ENCODE results near the gene TBC1D10A. TPM values are rescaled to one million over a fixed set of nuclear protein-coding genes. Genes with fewer than 3 reads are reported as not detected.

Gene TBC1D10A
- total RNA-seq, 2 donors from 2014 or later = 20.5 to 20.7 TPM

- DNase-seq (ENCODE audit: low spot score) = peak; percentile 91
- intact Hi-C loops (cut with DNase I) = loop anchor here (2.0 kb wide), 1 partner anchor 124 kb away; the partner anchor contains the start of gene RNF215 (in 2 of the 2)
Measured at GRCh38 chr22:30262917-30263741, 63.6 kb downstream of the TBC1D10A start.

DNA sequence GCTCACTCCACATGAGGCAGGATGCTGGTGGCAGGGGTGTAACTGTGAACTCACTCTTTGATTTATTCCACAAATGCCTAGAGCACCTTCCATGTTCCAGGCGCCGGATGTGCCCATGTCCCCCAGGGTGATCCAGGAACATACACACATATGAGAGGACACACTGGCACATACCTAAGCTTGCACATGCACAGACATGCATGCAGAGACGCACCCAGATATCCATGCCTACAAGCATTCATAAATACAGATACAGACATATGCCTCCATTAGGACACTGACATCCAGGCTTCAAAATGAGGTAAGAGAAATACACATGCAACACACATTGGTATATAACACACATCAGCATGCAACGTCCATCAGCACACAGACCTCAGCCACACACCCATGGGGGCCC is 64.6 kb downstream of the TBC1D10A start:
- no peak for DNase-seq (ENCODE audit: low spot score)
- intact Hi-C loops (cut with DNase I) = loop anchor here (2.0 kb wide), 1 partner anchor 125 kb away; the partner anchor contains the start of gene RNF215 (in 2 of the 2)

DNA sequence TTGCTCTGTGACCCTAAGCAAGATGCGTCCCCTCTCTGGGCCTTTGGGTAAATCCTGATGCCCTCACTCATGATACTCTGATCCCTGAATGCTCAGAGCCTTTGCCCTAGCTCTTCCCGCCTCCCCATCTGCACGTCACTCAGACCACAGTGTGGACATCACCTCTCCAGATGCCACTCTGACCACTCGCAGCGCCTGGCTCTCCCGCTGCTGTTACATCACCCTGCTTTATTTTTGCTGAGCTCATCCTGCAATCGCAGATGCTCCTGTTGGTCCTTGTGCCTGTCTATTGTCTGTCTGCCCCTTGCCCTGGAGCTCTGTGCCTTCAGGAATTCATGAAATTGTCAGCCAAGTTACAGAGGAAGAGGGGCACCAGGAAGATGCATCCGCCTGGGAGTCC is 65.6 kb downstream of the TBC1D10A start:
- intact Hi-C loops (cut with DNase I) = no loop called here
- DNase-seq (ENCODE audit: low spot score) = no peak

DNA sequence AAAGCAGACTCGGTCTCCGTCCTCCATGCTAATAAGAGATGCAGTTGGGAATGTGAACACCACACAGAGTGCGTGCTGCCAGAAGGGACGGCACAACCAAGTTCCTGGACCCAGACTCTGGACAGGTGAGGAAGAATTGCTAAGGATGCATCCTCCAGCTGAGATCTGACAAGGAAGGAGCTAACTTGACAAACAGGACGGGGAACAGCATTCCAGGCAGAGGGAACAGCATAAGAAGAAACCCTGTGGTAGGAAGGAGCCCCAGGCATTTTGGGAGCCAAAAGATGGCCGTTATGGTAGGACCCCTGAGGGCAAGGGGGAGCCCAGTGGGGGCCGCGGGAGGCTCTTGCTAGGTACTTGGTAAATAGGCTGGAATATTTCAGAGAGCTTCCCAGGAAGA is 66.1 kb downstream of the TBC1D10A start:
- no peak for DNase-seq (ENCODE audit: low spot score)
- intact Hi-C loops (cut with DNase I) = no loop called here

- intact Hi-C loops (cut with DNase I) = no loop called here
- DNase-seq (ENCODE audit: low spot score) = no peak
Measured at GRCh38 chr22:30260276-30260675, 66.5 kb downstream of the TBC1D10A start.

- intact Hi-C loops (cut with DNase I) = loop anchor here in 1 of 2 donors (2.0 kb wide), 1 partner anchor 146 kb away; no protein-coding TSS in a partner anchor
Measured at GRCh38 chr22:30254314-30254713, 72.4 kb downstream of the TBC1D10A start.

GRCh38 chr22:30253205-30253852 is 73.4 kb downstream of the TBC1D10A start:
- peak; percentile 89 for DNase-seq (ENCODE audit: low spot score)
- intact Hi-C loops (cut with DNase I) = no loop called here

More at GRCh38 chr22:30254314-30254713, 72.4 kb downstream of the TBC1D10A start:
- no peak for DNase-seq (ENCODE audit: low spot score)

DNA sequence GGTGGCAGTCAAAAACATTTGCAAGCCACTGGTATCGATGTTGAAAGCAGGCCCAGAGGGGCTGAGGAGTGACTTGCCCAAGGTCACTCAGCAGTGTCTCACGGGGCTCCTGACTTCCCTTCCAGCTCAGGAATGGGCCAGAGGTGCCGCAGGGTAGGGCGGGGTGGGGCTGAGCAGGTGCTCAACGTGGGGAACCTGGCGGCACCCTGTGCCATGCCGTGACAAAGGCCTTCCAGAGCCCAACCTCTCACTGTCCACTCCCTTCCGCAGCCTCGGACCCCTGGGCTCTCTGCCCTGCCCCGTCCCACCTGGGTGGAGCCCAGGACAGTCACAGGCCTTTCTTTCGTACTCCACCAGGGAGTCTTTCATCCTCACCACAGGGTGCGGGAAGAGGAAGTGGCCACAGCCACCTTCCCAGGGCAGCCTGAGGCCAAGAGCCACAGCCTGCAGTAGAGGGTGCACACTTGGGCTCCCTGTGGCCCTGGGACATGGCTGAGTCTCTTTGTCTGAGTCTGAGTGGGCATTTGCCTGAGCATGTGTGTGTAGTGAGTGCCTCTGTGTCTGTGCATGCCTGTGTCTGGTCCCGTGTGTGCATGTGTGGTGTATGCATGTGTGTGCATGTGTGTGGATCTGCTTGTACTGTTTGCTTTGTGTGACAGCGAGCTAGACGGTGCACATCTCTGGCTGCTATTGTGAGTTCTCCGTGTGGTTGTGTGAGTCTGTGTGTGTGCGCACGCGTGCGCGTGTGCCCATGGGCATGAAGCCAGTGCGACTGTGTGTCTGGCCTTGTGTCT is 74.1 kb downstream of the TBC1D10A start:
- no peak for DNase-seq (ENCODE audit: low spot score)
- intact Hi-C loops (cut with DNase I) = no loop called here

GRCh38 chr22:30251711-30252110 is 75.0 kb downstream of the TBC1D10A start:
- DNase-seq (ENCODE audit: low spot score) = no peak
- intact Hi-C loops (cut with DNase I) = no loop called here

DNA sequence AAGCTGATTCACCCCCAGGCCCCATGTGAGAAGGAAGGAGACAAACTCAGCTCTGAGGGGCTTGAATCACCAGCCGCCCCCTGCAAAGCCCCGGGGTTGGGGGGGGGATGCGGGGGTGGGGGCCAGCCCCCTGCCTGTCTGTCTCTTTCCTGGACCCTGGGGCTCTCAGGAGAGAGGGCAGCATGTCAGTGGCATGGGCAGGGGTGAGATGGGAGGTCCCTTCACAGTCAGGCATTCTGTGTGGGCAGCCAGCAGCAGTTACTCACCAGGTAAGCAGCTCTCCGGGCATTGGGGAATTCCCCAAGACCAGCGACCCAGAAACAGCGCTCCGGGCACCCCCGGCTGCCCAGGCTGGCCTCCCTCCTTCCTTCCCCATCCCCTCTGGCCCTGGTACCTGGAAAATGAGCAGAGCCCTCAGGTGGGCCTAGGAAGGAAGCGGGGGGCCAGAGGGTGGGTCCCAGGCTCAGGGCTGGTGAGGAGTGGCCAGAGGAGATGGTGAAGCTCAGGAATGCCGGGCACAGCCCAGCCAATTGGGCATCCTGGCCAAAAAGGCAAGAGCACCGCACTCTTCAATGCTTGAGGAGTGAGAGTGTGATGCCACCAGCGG is 76.0 kb downstream of the TBC1D10A start:
- DNase-seq (ENCODE audit: low spot score) = no peak
- intact Hi-C loops (cut with DNase I) = no loop called here

- DNase-seq (ENCODE audit: low spot score) = no peak
- intact Hi-C loops (cut with DNase I) = no loop called here
Measured at GRCh38 chr22:30250039-30250565, 76.6 kb downstream of the TBC1D10A start.

DNA sequence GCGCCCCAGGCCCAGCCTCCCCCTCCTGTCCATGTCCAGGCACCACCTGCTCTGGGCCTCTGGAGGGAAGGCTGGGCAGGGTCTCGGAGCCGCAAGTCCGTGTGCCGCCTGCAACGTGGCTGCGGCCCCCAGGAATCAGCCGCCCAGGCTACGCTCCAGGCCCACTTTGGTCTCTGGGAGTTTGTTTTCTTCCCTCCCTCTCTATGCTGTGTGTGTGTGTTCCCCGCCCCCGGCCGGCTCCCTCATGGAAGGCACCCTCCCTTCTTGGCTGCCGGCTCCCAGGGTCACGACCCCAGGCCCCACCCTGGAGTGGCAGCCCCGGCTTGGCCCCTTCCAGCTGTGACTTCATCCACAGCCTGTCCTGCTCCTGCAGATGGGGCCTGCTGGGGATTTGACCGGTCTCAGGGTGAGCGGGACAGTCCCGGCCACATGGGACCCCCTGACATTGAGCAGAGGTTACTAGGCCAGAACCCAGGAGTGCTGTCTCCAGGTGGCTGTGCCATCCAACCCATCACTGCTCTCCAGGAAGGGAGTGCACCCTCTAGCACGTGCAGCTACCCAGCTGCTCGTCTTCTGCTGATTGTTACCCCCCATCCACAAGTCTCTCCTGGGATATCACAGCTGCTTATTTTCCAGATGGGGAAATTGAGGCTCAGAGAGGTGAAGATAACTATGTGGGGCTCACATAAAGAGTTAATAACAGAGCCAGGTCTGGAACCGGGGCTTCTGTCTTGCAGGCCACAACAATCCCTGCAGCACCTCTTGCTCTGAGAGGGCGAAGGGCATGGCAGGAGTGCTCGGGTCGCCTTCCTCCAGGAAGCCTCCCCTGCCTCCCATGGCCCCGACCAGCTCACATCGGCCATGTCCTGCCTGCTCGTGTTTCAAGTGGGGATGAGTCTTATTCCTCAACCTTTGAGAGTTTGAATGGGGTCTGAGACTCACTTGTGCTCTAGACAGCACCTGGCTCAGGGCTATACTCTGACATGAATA is 77.4 kb downstream of the TBC1D10A start:
- peak; percentile 92 for DNase-seq (ENCODE audit: low spot score)
- intact Hi-C loops (cut with DNase I) = loop anchor here in 1 of 2 donors (10.0 kb wide), 1 partner anchor 435 kb away; no protein-coding TSS in a partner anchor

GRCh38 chr22:30248484-30248883 is 78.3 kb downstream of the TBC1D10A start:
- intact Hi-C loops (cut with DNase I) = loop anchor here in 1 of 2 donors (10.0 kb wide), 1 partner anchor 434 kb away; no protein-coding TSS in a partner anchor
- no peak for DNase-seq (ENCODE audit: low spot score)

- intact Hi-C loops (cut with DNase I) = loop anchor here in 1 of 2 donors (10.0 kb wide), 1 partner anchor 433 kb away; no protein-coding TSS in a partner anchor
- DNase-seq (ENCODE audit: low spot score) = no peak
Measured at GRCh38 chr22:30247974-30248373, 78.8 kb downstream of the TBC1D10A start.

GRCh38 chr22:30247561-30247960 is 79.2 kb downstream of the TBC1D10A start:
- no peak for DNase-seq (ENCODE audit: low spot score)
- intact Hi-C loops (cut with DNase I) = loop anchor here in 1 of 2 donors (10.0 kb wide), 1 partner anchor 433 kb away; no protein-coding TSS in a partner anchor

- DNase-seq (ENCODE audit: low spot score) = no peak
- intact Hi-C loops (cut with DNase I) = loop anchor here in 1 of 2 donors (10.0 kb wide), 1 partner anchor 432 kb away; no protein-coding TSS in a partner anchor
Measured at GRCh38 chr22:30246814-30247376, 79.8 kb downstream of the TBC1D10A start.

Data from posterior vena cava (tissue), 2 donors.